ENCODE results near the gene MEIS1. TPM values are rescaled to one million over a fixed set of nuclear protein-coding genes. Genes with fewer than 3 reads are reported as not detected.

Gene MEIS1
- total RNA-seq, 1 donor from 2014 or later: not detected

DNA sequence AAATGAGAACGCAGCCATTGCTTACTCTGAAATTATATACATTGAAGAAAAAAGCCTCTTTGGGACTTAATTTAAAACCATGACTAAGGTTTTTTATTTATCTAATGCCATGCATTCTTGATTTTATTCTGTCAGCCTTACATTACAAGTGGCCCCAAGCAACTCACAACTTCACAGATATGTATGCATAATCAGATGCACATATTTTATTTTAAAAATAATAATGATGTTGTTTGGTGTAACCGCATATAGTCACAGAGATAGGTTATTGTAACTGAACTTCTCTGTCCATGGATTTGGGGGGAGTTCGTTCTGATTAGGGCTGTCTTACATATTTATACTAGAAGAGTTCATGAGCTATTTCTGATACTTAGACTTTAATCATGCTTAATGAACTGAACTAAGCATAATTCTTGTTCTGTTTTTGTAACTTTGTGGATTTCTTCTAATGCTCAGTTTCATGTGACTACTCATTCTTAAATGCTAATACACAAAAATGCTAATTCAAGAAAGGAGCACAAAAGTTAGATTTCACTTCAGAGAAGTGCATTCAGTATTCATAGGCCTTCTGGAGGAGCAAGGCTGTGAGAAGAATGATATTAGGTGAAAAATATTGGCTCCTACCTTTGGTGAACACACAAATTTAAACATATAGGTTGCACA is 26.2 kb downstream of the MEIS1 start:
- Mint-ChIP-seq H3K9me3 (no peaks in the 10 kb centered on the region), H3K27ac (no peak overlapping the region), H3K4me3 (no peak overlapping the region), H3K27me3 (no peaks in the 10 kb centered on the region), H3K36me3 (ENCODE audit: low read depth) (no peaks in the 10 kb centered on the region), H3K4me1 (no peaks in the 10 kb centered on the region)
- no peak for DNase-seq
- intact Hi-C loops (cut with micrococcal nuclease): no loop called here

DNA sequence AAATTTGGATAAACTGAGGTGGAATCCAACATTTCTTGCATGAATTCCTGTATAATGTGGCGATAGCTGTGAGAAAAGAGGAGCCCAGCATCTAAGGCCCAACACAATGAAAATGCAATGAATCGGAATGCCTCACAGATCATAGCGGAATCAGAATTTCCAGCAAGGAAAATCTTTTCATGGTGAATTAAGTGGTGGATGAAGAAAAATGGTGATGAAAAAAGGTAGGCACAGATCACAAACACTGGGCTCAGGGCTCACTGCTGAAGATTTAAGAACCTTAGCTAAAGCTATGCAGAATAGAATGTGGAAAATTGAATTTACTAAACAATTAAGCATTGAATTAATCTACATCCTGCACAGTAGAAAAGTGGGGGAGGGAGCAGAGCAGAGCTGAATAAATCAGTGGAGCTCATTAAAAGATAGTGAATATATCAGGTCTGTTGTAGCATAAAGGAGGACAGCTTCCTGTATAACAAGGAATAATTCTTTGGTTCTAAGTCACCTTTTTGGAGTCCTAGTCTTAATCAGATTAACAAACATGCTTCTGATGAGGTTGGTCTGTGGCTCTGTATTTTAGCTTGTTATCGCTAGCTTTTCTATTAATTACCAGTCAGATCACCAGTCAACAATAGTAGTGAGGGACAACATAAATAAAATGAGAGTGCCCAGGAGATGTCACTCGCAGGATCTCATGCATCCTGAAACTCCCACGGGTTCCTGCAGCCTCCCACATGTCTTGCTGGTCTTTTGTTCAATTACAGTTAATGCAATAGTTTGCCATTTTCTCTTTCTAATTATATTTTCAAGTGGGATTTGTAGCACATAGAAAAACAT is 27.0 kb downstream of the MEIS1 start:
- Mint-ChIP-seq H3K4me1 (no peaks in the 10 kb centered on the region), H3K9me3 (no peaks in the 10 kb centered on the region), H3K4me3 (no peak overlapping the region), H3K36me3 (ENCODE audit: low read depth) (no peaks in the 10 kb centered on the region), H3K27me3 (no peaks in the 10 kb centered on the region), H3K27ac (no peak overlapping the region)
- intact Hi-C loops (cut with micrococcal nuclease): no loop called here
- DNase-seq: no peak

DNA sequence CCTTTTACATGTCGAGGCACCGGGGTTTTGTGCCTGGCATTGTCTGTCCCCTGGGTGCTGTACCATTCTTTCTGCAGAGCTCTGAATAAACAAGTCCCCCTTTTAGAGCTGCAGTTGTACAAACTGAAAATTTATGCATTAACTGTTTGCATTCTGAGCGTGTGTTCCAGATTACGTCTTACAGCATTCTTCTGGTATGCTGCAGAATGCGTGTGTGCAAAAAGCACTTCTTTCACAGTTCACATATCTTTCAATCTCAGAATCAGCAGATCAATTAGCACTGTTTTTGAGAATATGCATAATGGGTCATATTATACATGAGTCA is 27.5 kb downstream of the MEIS1 start:
- Mint-ChIP-seq H3K27ac (no peak overlapping the region), H3K36me3 (ENCODE audit: low read depth) (no peaks in the 10 kb centered on the region), H3K9me3 (no peaks in the 10 kb centered on the region), H3K4me3 (no peak overlapping the region), H3K27me3 (no peaks in the 10 kb centered on the region), H3K4me1 (no peaks in the 10 kb centered on the region)
- no peak for DNase-seq
- intact Hi-C loops (cut with micrococcal nuclease): no loop called here

DNA sequence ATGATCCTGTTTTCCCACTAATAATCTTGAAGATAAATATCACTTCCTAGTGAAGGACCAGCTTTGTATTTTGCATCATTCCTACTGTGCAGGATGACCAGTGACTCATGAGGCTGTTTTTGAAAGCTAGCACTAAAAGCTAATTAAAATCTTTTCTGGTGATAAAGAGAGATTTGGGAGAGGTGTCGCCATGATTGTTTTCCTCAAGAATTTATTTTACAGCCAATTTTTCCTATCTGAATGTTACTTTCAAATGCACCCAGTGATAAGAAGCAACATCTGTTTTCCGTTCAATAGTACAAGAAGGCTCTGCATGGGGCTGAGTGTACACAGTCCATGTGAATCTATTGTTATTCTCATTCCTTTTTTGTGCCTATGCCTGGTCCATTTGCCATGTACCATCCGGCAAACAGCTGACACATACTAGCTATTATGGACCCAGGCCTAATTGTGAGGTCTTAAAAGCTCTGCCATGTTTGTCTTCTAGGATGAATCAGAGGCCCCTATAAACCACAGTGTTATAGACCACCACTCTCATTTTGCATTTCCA is 28.4 kb downstream of the MEIS1 start:
- H3K4me1 Mint-ChIP-seq: no peaks in the 10 kb centered on the region

DNA sequence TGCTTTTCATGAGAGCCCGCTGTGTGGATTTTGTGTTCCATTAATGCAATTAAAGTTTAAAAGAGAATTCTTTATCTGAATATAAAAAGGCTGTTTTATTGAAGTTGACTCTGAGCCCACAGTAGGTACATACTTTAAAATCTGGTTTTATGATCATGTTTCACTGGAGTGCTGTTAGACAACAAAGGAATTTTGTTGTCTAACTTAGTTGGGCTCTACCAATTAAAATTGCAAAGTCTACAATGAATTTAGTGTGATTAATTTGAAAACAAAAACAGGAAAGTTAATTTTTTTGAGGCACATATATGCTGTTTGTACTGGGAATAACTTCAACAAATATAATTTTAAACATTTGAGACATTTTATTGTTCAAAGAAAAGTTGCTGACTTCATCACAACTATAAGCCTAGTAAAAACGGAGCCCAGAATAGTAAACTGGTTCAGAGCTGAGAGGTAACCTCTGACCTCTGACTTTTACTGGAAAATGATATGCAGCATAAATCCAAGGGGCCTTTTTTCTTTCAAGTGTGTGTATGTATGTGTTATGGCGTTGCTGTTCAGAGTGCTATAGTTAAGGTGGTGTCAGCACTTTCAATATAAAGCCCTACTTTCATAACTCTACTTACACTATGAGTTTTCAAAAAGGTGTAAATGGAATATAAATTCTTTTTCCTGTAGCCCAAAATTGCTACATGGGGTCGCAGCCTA is 30.2 kb downstream of the MEIS1 start:
- H3K36me3 Mint-ChIP-seq (ENCODE audit: low read depth): no peaks in the 10 kb centered on the region
- no peak overlapping the region for H3K4me3 Mint-ChIP-seq
- intact Hi-C loops (cut with micrococcal nuclease): no loop called here
- H3K27me3 Mint-ChIP-seq: no peaks in the 10 kb centered on the region
- H3K9me3 Mint-ChIP-seq: no peaks in the 10 kb centered on the region
- H3K4me1 Mint-ChIP-seq: no peaks in the 10 kb centered on the region
- H3K27ac Mint-ChIP-seq: no peak overlapping the region
- no peak for DNase-seq

More for the DNA sequence above, 28.4 kb downstream of the MEIS1 start:
- DNase-seq: no peak
- Mint-ChIP-seq H3K4me3 (no peak overlapping the region), H3K9me3 (no peaks in the 10 kb centered on the region), H3K36me3 (ENCODE audit: low read depth) (no peaks in the 10 kb centered on the region), H3K27ac (no peak overlapping the region), H3K27me3 (no peaks in the 10 kb centered on the region)
- intact Hi-C loops (cut with micrococcal nuclease): no loop called here

DNA sequence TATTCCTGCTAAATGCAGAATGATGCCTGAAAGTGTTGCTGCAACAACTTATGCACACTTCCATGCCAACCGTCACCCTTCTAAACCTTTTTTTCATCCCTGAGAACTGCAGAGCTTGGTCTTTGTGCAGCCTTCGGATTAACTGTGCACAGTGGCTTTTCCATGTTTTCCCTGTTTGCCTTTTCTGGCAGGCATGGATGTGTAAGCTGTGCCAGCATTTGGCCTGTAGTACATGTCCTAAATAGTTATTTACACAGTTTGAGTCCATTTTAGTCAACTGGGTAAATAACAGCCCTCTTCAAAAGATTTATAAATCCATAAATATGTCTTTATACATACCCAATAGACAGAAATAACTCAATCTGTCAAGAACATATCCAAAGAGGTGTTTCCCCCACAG is 31.5 kb downstream of the MEIS1 start:
- DNase-seq: no peak
- Mint-ChIP-seq H3K27me3 (no peaks in the 10 kb centered on the region), H3K4me3 (no peak overlapping the region), H3K4me1 (no peaks in the 10 kb centered on the region), H3K36me3 (ENCODE audit: low read depth) (no peaks in the 10 kb centered on the region), H3K9me3 (no peaks in the 10 kb centered on the region), H3K27ac (no peak overlapping the region)
- intact Hi-C loops (cut with micrococcal nuclease): no loop called here

GRCh38 chr2:66467718-66468117 is 32.8 kb downstream of the MEIS1 start:
- H3K4me3 Mint-ChIP-seq: no peak overlapping the region
- no peaks in the 10 kb centered on the region for H3K27me3 Mint-ChIP-seq
- no peaks in the 10 kb centered on the region for H3K9me3 Mint-ChIP-seq
- H3K4me1 Mint-ChIP-seq: no peaks in the 10 kb centered on the region
- H3K36me3 Mint-ChIP-seq (ENCODE audit: low read depth): no peaks in the 10 kb centered on the region
- DNase-seq: no peak
- intact Hi-C loops (cut with micrococcal nuclease): no loop called here
- H3K27ac Mint-ChIP-seq: no peak overlapping the region

GRCh38 chr2:66469214-66469902 is 34.4 kb downstream of the MEIS1 start:
- Mint-ChIP-seq H3K27ac (no peak overlapping the region), H3K4me3 (no peak overlapping the region), H3K9me3 (no peaks in the 10 kb centered on the region), H3K4me1 (no peaks in the 10 kb centered on the region), H3K27me3 (no peaks in the 10 kb centered on the region), H3K36me3 (ENCODE audit: low read depth) (no peaks in the 10 kb centered on the region)
- DNase-seq: no peak
- intact Hi-C loops (cut with micrococcal nuclease): no loop called here

DNA sequence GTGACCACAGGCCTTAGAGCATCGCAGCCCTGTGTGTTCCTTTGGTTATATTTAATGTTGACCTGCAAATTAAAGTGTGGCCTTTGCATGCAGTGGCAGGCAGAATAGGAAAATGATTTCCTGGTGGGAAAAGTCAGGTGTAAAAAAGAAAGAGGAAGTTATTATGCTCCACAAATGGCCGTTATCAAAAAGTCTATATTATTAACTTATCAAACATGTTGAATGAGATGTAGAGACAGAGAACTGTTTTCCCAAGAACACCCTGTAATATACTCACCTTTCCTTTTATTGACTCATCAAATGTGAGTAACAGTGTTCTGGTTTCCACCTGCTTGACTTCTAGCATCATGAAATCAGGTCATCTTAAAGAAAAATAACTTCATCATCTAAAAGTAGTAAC is 35.3 kb downstream of the MEIS1 start:
- no peak for DNase-seq
- intact Hi-C loops (cut with micrococcal nuclease): no loop called here
- Mint-ChIP-seq H3K27me3 (no peaks in the 10 kb centered on the region), H3K9me3 (no peaks in the 10 kb centered on the region), H3K36me3 (ENCODE audit: low read depth) (no peaks in the 10 kb centered on the region), H3K4me1 (no peaks in the 10 kb centered on the region), H3K4me3 (no peak overlapping the region), H3K27ac (no peak overlapping the region)

DNA sequence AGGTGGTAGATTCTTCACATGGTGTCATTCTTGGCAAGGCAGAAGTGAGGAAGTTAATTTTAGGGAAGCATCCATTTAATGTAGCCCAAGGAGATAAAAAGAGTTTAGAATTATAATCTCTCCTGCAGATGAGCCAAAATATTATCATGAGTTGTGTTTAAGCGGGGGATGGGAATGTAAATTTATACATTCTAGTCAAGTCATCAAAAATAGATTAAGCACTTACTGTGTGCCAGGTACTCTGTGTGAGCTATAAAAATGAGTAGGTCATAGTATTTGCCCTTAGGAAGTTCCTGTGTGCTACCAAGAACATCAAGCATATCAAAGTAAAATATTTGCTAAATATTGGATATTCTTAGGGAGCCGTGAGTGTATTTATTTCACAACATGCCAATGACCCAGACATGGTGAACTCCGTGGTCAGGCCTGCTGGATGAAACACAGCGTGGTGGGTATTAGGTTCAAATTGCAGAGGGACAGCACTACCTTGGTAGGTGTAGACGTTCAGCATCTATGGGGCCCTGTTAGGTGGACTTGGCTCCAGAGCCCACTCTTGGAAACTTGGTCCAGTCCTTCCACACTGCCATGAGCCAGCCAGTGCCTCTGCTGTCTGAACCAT is 37.4 kb downstream of the MEIS1 start:
- H3K9me3 Mint-ChIP-seq: no peaks in the 10 kb centered on the region
- no peaks in the 10 kb centered on the region for H3K27me3 Mint-ChIP-seq
- H3K4me1 Mint-ChIP-seq: no peaks in the 10 kb centered on the region
- H3K4me3 Mint-ChIP-seq: no peak overlapping the region
- H3K27ac Mint-ChIP-seq: no peak overlapping the region
- no peaks in the 10 kb centered on the region for H3K36me3 Mint-ChIP-seq (ENCODE audit: low read depth)
- intact Hi-C loops (cut with micrococcal nuclease): no loop called here
- no peak for DNase-seq

GRCh38 chr2:66477135-66477842 is 42.4 kb downstream of the MEIS1 start:
- no peaks in the 10 kb centered on the region for H3K27me3 Mint-ChIP-seq
- no peak overlapping the region for H3K27ac Mint-ChIP-seq
- no peaks in the 10 kb centered on the region for H3K4me1 Mint-ChIP-seq
- no peaks in the 10 kb centered on the region for H3K9me3 Mint-ChIP-seq
- H3K36me3 Mint-ChIP-seq (ENCODE audit: low read depth): no peaks in the 10 kb centered on the region
- no peak for DNase-seq
- intact Hi-C loops (cut with micrococcal nuclease): no loop called here
- H3K4me3 Mint-ChIP-seq: no peak overlapping the region

DNA sequence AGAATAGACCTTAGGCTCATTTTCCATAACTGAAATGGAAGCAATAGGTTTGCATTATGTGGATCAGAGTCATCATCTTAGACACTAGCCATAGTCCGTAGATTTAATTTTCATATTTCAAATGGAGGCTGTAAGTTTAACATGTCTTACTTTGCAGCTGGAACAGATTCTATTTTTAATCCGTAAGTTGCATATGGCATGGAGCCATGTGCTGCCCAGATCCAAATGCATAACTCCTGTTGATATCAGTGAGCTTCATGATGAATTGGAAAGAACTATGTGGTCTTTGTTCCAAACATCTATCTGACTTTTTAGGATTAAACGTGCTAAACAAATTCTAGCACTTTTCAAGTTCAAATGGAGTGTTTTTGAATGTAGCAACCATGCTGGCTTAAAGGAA is 43.4 kb downstream of the MEIS1 start:
- Mint-ChIP-seq H3K27ac (no peak overlapping the region), H3K4me1 (no peaks in the 10 kb centered on the region), H3K27me3 (no peaks in the 10 kb centered on the region), H3K4me3 (no peak overlapping the region), H3K36me3 (ENCODE audit: low read depth) (no peaks in the 10 kb centered on the region), H3K9me3 (no peaks in the 10 kb centered on the region)
- intact Hi-C loops (cut with micrococcal nuclease): no loop called here
- DNase-seq: no peak

DNA sequence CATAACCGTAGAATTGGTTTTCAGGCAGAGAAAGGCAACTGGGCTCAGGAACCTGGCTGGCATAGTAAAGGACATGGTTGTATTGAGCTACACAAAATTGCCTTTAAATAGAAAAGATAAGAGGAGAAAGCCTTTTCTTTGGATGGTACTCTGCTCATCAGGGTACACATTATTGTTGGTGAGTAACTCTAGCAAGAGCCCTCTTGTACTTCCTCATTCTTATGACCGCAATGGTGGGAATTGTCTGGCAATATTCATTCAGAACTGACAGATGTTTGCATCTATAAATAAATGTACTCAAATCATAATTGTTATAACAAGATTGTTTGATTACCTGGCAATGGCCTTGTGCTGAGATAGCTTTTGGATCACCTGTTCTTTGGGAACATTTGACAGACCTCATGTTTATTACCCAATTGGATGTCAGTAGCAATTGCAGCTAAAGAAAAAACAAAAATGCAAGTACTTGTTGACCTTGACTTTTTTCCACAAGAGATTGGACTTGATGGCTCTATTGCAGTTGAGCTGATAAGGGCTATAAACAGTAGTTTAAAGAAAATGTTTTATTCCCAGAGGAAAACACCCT is 43.9 kb downstream of the MEIS1 start:
- H3K36me3 Mint-ChIP-seq (ENCODE audit: low read depth): no peaks in the 10 kb centered on the region
- H3K9me3 Mint-ChIP-seq: no peaks in the 10 kb centered on the region
- no peak for DNase-seq
- H3K27me3 Mint-ChIP-seq: no peaks in the 10 kb centered on the region
- intact Hi-C loops (cut with micrococcal nuclease): no loop called here
- H3K27ac Mint-ChIP-seq: no peak overlapping the region
- no peak overlapping the region for H3K4me3 Mint-ChIP-seq
- H3K4me1 Mint-ChIP-seq: no peaks in the 10 kb centered on the region

Measured in activated CD4-positive, alpha-beta T cell treated with anti-CD3 and anti-CD28 coated beads, Interleukin-2, amount 10 ng/mL, durations not matched to agents 24 days and 14 days (primary cell).